Astrocyte of the cerebellum (primary cell): Measurements from ENCODE around the gene GFPT1.
A peak's percentile ranks its signal among the peaks of the same experiment; 100 is the strongest.

Source experiments
- DNase-seq: peaks from one replicate; pipeline ENCODE4 v3.0.0-alpha.2; 2011; ENCODE audit warnings: low read depth
- H3K4me3 ChIP-seq: 2 replicates; pipeline ENCODE4 v1.5.1; 2011; ENCODE audit warnings: mild to moderate bottlenecking, low read depth, low read length, moderate library complexity
- in situ Hi-C: cut with HindIII; loops from 2 replicates; pipeline ENCODE4 v1.10.0; 2017; ENCODE audit warnings: low sequenced_read_pairs
- TF ChIP-seq, protein P1 (sequence below): IDR thresholded peaks from 2 replicates; pipeline ENCODE4 v1.5.1; 2012; ENCODE audit warnings: low read length, low read depth, moderate library complexity, mild to moderate bottlenecking; ENCODE audit errors: missing control alignments

The GFPT1 gene

GRCh38 chr2:69386360-69386759 is 667 bp downstream of the GFPT1 start:
- no peak for DNase-seq
- TF ChIP-seq, protein P1, sequence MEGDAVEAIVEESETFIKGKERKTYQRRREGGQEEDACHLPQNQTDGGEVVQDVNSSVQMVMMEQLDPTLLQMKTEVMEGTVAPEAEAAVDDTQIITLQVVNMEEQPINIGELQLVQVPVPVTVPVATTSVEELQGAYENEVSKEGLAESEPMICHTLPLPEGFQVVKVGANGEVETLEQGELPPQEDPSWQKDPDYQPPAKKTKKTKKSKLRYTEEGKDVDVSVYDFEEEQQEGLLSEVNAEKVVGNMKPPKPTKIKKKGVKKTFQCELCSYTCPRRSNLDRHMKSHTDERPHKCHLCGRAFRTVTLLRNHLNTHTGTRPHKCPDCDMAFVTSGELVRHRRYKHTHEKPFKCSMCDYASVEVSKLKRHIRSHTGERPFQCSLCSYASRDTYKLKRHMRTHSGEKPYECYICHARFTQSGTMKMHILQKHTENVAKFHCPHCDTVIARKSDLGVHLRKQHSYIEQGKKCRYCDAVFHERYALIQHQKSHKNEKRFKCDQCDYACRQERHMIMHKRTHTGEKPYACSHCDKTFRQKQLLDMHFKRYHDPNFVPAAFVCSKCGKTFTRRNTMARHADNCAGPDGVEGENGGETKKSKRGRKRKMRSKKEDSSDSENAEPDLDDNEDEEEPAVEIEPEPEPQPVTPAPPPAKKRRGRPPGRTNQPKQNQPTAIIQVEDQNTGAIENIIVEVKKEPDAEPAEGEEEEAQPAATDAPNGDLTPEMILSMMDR = no peak
- peak overlapping the region; percentile 87 for H3K4me3 ChIP-seq
- in situ Hi-C loops = no loop called here

GRCh38 chr2:69385443-69386151 is 1.4 kb downstream of the GFPT1 start:
- H3K4me3 ChIP-seq = peak overlapping the region; percentile 87
- DNase-seq = no peak
- in situ Hi-C loops = no loop called here
- TF ChIP-seq, protein P1 = no peak

DNA sequence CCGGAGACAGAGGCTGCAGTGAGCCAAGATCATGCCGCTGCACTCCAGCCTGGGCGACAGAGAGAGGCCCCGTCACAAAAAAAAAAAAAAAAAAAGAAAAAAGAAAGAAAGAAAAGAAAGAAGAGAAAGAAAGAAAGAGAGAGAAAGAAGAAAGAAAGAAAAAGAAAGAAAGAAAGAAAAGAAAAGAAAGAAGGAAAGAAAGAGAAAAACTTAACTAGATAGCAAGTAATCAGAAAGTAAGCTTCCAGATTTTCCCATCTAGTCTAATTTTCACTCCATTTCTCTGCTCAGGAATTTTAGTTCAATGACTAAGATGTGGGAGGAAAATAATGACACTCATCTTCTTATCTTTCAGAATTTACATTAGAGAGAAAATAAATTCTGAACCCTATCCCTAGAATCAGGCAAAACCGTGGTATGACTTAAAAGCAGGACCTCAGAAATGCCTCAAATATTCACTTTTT is 2.4 kb downstream of the GFPT1 start:
- TF ChIP-seq, protein P1 = no peak
- no peak overlapping the region for H3K4me3 ChIP-seq
- in situ Hi-C loops = no loop called here
- DNase-seq = no peak

DNA sequence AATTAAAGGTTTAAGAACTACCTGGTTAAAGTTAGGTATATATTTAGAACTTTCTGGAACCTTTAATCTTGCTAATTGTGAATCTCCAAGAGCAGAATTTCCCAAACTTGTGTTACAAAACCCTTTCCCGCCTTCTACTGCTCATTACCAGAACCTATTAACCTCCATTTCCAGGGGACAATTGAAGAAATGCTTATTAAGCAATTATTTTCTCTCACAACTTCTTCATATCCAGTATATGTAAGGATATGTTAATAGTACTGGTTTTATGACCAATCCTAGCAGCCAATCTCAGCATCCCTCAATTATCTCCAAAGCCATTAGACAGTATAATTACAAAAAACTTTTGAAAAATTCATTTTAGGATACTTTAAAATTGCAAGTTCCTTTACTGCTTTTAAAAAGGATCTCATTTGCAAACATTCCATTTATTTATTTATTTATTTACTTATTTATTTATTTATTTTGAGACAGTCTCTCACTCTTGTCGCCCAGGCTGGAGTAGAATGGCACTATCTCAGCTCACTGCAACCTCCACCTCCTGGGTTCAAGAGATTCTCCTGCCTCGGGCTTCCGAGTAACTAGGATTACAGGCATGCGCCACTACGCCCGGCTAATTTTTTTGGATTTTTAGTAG is 3.7 kb downstream of the GFPT1 start:
- H3K4me3 ChIP-seq = no peak overlapping the region
- in situ Hi-C loops = no loop called here
- no peak for DNase-seq
- TF ChIP-seq, protein P1 = no peak

- in situ Hi-C loops = no loop called here
- no peak overlapping the region for H3K4me3 ChIP-seq
- TF ChIP-seq, protein P1 = no peak
- DNase-seq = no peak
Measured at GRCh38 chr2:69382547-69382946, 4.5 kb downstream of the GFPT1 start.

- DNase-seq = no peak
- in situ Hi-C loops = no loop called here
- H3K4me3 ChIP-seq = no peak overlapping the region
- TF ChIP-seq, protein P1 = no peak
Measured at GRCh38 chr2:69381337-69381737, 5.7 kb downstream of the GFPT1 start.
